NCI-H748 (cell line): Measurements from ENCODE around the gene BTBD2.
"Not testable (repeated sequence)": the region's sequence is repeated elsewhere in the genome, so short reads cannot be mapped to it uniquely, and the experiment has no call there.

Source experiments
- DNase-seq: peaks from one replicate; lab custom pipeline; 2025; ENCODE audit not compliant: unreplicated experiment; lab: John Stamatoyannopoulos, UW

BTBD2 gene

GRCh38 chr19:2016041-2016807, 710 bp upstream of the BTBD2 start:
- DNase-seq = peak; percentile 74

DNA sequence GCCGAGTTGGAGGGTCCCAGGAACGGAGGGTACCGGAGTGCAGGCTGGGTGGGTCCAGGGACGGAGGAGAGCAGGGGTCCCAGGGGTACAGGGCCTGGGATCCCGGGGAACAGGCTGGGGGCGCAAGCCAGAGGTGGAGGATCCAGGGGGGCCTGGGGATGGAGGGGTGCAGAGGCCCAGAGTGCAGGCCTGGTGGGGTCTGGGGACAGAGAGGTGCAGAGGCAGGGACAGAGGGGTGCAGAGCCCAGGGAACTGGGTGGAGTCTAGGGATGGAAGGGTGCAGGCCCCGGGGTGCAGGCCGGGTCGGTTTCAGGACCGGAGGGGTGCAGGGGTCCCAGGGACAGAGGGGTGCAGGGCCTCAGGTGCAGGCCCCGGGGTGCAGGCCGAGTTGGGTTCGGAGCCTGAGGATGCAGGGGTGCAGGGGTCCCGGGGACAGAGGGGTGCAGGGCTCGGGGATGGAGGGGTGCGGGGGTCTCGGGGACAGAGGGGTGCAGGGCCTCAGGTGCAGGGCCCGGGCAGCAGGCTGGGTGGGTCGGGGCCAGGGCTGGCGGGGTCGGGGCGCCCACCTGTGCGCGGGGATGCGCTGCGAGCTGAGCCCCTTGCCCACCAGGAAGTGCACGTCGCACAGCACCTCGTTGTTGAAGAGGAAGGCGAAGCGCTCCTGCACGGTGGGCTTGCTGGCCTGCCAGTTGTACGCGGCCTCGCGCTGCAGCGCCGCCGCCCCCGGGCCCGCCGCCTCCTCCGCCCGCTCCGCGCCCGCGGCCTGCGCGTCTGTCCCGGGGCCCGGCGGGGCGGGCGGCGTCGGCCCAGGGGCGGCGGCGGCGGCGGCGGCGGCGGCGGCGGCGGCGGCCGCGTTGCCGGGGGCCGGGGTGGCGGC, 545 bp downstream of the BTBD2 start:
- DNase-seq = peak; percentile 56

DNA sequence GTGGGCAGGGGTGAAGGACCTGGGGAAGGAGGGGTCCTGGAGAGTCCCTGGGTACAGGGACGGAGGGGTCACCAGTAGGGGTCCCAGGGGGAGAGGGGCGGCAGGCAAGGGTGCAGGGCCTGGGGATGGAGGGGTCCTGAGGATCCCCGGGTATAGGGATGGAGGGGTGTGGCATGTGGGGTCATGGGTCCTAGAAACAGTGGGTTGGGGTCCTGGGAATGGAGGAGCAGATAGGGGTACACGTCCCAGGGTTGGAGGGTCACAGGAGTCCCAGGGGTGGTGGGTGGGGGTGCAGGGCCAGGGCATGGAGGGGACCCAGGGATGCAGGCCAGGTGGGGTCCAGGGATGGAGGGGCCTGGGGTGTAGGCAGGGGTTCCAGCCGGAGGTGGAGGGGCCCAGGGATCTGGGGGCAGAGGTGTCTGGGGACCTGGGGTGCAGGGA, 1.4 kb downstream of the BTBD2 start:
- no peak for DNase-seq

GRCh38 chr19:2013683-2013961, 1.9 kb downstream of the BTBD2 start:
- no peak for DNase-seq

- DNase-seq = no peak
Observed at GRCh38 chr19:2012941-2013682, 2.4 kb downstream of the BTBD2 start.

DNA sequence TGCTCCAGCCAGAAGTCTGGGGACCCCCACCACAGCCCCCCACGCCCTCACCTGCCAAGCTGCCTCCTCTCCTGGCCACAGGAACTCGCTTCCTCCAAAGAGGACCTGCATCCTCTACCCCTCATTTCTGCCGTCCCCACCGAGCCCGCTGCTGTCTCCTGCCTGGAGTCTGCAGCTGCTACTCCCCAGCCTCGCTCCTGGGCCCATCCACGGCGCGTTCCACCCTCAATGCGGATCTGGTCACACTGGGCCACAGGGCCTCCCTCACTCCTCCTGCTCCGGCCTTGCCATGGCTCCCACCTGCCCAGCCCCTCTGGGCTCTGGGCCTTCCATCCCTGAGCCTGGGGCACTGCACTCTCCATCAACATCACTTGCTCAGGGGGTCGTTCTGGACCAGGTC, 4.3 kb downstream of the BTBD2 start:
- no peak for DNase-seq

DNA sequence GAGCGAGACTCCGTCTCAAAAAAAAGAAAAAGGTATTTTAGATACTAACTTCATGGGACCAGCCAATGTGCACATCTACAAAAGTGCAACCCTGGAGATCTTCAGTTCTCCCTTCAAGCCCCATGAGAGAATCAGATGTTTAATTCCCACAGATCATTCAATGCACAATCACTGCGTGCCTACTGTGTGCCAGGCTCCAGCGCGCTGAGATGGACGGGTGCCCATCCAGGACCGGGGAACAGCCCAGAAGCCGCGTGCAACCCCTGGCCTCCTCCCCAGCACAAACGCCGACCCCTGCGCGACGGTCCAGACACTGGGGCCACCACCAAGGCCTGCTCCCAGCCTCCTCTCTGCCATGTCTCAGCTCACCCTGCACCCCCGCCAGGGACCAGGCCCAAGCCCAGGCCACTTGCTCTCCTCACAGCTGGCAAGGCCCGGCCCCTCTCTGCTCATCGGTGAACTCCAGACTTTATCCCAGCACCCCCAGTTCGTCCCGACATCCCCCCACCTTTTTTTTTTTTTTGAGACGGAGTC, 5.3 kb downstream of the BTBD2 start:
- DNase-seq = no peak

- no peak for DNase-seq
Observed at GRCh38 chr19:2003874-2004273, 11.6 kb downstream of the BTBD2 start.

DNA sequence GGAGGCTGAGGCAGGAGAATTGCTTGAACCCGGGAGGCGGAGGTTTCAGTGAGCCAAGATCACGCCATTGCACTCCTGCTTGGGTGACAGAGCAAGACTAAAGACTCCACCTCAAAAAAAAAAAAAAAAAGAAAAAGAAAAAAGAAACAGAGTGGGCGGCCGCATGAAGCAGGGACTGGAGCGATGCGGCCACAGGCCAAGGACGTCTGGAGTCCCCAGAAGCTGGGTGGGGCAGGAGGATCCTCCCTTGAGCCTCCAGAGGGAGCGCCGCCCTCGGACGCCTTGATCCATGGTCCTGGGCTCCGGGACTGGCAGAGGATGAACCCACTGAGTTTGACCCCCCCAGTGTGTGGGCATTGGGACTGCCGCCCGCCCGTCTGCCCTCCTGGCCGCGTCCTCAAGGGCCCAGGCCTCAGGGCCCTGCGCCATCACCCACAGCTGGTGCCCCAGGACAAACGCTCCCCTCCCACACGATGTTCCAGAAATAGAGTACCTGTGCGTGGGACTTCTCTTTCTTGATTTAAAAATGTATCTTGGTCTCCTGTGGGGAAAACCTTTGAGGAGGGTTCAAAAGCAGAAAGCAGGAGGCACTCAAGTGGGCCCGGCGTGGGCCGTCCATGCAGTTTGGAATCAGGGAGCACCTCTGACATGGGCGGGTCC, 15.5 kb downstream of the BTBD2 start:
- DNase-seq = no peak

DNA sequence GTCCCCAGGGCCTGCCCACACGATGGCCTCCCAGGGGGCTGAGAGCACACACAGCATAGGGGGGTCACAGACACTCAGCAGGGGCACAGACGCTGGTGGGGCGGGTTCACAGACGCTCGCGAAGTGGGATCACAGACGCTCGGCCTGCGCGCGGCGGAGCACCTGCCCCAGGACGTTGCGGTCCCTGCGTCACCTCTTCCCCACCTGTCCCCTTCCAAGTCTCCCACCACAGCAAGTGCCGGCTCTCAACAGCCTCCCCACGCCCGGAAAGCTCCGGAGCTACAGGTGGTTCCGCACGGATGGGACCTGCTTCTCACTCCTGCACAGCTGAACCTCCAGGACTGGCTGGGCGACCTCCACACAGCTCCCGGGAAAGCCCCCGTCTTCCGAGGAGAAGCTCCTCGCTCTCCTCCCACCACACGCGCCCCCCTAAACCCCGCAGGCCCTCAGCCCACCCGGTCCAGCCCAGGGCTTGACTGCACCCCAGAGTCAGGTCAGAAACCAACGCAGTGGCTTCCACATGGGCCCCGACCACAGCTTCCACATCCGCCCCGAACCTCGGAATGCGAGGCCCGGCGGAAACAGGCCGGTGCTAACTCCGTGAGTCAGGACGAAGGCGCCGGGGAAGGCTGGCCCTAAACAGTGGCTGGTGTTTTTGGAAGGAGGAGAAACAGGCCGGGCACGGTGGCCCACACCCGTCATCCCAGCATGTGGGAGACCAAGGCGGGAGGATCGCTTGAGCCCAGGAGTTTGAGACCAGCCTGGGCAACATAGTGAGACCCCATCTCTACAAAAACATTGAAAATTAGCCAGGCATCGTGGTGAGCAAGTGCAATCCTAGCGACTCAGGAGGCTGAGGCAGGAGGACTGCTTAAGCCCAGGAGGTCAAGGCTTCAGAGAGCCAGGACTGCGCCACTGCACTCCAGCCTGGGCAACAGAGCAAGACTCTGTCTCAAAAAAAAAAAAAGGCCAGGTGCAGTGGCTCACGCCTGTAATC, 16.5 kb downstream of the BTBD2 start:
- no peak for DNase-seq

GRCh38 chr19:1997353-1998233, 17.9 kb downstream of the BTBD2 start:
- DNase-seq = no peak

- DNase-seq = no peak
Observed at GRCh38 chr19:1992759-1993260, 22.7 kb downstream of the BTBD2 start.

GRCh38 chr19:1991018-1991913, 24.2 kb downstream of the BTBD2 start:
- DNase-seq = no peak

DNA sequence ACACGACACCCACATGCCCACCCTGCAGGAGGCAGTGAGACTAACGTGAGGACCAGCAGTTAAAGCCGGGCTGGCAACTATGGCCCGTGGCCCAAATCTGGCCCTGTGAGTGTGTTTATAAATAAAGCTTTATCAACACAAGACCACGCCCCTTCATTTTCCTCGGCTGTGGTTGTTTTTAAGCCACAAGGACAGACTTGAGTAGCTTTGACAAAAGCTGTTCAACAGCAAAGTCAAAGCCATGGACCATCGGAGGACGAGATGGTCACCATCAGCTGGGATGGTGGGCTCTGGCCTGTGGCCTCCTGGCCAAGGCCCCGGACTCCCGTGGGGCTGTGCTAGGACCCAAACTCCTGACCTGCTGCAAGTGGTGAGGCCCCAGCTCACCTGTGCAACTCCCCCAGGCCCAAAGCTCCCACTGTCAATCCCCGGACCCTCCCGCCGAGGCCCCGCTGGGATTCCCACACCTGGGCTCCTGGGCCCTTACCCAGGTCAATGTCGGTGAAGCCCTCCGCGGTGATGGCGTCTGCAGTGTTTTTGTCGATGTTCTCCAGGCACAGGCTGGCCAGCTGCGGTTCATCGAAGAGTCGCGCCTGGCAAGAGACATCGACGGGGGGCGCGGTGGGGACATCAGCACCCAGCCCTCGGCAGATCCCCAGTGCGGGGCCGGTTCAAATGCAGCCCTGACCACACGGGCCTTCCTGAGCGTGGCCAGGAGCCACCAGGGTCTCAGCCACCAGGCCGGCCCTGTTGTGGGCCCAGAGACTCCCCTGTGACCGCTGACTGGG, 25.1 kb downstream of the BTBD2 start:
- no peak for DNase-seq

DNA sequence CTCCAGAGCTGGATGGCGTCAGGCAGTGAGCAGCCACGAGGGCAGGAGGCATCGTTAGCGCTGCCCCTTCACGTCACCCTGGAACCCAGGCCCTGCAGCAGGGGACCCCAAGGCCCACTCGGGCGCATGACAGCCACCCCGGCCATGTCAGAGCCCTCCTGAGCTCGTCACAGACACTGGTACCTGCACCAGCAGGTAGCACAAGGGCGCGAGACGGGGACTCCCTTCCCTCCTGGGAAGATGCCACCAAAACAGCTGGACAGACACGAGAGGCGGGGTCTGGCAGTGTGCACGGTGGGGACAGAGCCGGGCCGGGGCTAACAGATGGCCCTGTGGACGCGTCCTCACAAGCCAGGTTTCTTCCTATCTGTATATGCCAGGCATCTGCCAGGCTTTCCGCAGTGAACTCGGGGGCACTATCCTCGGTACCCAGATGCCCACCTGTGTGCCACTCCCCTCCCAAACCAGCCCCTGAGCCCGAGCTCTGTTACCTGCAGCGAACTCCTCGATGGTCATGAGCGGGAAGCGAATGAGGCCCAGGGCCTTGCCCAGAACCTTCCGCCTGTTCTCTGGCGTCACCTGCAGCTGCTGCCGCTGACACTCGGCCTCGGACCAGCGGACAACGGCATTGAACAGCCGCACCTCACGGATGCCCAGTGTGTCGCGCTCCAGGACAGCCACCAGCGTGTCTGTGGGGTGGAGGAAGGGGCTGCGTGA, 25.8 kb downstream of the BTBD2 start:
- no peak for DNase-seq

DNA sequence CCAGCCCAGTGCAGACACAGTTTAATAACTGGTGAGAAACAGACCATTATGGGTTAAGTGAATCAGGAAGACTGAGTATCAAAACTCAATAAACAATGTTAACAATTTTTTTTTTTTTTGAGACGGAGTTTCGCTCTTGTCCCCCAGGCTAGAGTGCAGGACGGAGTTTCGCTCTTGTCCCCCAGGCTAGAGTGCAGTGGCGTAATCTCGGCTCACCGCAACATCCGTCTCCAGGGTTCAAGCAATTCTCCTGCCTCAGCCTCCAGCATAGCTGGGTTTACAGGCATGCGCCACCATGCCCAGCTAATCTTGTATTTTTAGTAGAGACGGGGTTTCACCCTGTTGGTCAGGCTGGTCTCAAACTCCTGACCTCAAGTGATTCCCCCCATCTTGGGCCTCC, 27.1 kb downstream of the BTBD2 start:
- DNase-seq = not testable (repeated sequence)
